CD4-positive, alpha-beta T cell treated with Interferon gamma for 1 hour (primary cell): Measurements from ENCODE around the gene SH3BP5L.

ENCODE experiments used
- DNase-seq: peaks from one replicate; pipeline ENCODE4 v3.0.0-alpha.2; 2020

The SH3BP5L gene

GRCh38 chr1:248825909-248826760 lies at the start of gene SH3BP5L:
TSS of gene SH3BP5L (minus strand) at chr1:248825915. CDS start at chr1:248824935, 980 bp downstream.
- peak; percentile 90 for DNase-seq

- DNase-seq, result peak; percentile 84
Observed at GRCh38 chr1:248873993-248874533, 48.3 kb upstream of the SH3BP5L start.

DNA sequence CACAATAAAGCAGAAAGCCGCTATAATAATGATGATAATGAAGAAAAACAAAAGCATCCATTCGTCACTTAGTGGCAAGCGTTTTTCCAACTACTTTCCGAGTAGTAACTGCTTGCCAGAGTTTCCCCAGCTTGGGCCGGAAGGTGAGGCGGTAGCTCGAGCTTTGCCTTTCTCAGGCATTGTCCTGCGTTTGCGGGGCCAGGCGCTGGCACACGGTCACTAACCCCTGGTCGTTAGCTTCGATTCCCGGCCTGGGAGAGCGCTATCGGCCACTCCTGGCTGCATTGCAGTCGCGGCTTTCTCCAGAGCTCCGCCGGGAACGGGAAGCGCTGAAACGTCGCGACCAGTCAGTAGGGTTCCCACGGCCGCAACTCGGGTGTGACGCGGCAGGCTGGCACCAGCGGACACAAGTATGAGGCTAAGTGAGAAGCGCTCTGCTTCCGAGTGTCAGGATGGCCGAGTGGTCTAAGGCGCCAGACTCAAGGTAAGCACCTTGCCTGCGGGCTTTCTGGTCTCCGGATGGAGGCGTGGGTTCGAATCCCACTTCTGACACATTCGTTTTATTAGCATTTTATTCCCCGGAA lies 47.8 kb upstream of the SH3BP5L start:
- DNase-seq, result peak; percentile 94

DNA sequence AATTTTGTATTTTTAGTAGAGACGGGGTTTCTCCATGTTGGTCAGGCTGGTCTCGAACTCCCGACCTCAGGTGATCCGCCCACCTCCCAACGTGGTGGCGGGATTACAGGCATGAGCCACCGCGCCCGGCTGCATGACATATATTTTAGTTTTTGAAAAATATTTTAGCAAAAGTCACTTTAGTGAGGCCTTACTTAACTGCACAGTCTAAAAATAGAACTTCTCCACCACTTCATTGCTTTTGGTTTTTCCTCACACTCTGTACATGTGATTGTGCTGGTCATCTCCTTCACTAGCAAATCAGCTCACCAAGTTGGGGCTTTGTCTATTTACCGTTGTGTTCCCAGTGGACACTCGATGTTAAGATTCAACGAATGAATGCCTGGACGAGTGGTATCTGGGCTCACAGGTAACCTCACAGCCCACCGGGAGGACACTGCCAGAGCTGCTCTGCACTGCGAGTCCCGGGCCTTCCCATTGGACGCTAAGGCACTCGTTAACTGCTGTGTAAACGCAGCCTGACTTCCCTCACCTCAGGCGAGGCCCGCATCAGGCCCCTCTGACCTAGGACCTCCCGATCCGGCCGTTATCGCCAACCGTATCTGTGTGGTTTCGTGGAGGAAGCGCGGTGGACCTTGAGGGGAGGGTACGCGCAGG lies 47.2 kb upstream of the SH3BP5L start:
- DNase-seq, result peak; percentile 43

- no peak for DNase-seq
Observed at GRCh38 chr1:248871837-248872401, 46.2 kb upstream of the SH3BP5L start.

- peak; percentile 76 for DNase-seq
Observed at GRCh38 chr1:248862998-248863881, 37.5 kb upstream of the SH3BP5L start.

DNA sequence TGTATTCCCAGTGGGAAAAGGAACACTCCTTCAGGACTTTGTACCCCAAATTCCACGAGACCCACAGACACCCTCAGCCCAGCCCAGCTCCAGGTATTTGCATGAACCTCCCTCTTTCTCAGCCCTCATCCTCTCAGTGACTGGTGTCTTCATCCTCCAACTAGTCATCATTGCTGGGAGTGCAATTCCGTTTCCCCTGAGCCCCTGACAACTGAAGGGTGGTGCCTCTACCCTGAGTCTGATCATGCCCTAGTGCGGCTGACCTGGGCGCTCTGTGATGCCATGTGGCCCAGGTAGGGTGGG lies 36.9 kb upstream of the SH3BP5L start:
- DNase-seq, result no peak

DNA sequence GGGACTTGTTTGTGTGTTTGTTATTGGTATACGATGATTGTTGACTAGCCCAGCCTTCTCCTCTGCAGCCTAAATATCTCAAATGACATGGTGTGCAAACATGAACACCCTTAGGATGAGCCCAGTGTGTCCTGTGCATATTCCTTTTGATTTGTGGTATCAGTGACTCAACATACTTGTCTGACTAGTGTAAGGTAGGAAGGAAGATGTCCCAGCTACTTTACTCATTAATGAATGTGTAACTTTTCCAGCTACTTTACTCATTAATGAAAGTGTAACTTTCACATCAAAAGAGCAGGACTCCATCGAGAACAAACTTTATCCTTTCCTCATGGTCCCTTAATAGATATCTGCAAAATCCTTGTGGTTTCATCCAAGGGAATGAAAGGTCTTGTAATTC lies 35.9 kb upstream of the SH3BP5L start:
- no peak for DNase-seq

GRCh38 chr1:248860007-248860406 lies 34.3 kb upstream of the SH3BP5L start:
- no peak for DNase-seq

DNA sequence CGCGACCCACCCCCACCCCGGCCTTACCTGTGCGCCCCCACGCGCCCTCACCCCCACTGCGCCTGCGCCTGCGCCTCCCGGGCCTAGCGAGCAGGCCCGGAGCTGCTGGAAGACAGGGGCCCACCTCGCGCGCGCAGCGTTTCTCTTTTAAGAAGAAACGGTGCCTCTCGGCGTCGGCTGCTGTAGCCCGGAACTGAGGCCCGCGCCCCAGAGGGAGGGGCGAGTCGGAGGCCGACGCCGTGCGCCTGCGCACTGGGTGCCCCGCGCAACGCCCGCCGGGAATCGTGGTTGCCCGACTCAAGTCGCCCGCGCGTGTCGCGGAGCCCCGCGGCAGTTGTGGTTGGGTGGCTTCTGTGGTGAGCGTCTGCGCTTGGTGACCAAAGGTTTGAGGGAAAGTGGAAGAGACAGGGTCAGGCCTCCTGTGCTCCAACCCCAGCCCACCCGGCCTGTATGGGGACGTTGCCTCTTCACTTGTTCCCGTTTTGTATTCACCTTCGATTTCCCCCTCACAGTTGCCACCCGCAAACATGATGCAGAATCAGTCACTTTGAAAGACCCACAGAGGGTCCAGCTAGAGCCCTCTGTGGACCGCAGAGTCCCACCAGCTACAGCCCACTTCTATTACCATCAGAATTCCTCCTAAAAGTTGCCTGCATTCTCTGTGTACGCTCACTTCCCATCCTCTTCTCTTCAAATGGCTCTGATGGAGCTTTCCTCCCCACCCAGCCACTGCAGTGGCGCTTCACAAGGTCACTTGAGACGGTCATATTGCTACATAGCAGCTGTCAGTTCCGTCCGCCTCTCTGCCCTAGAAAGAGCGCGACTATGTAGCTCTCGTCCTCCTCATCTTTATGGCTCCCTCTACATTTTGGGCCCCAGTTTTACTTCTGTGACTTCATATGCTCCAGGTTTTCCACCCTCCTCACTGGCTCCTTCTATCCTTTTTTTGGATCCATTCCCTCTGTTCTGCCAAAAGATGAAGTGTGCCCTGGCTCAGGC lies 33.5 kb upstream of the SH3BP5L start, which contains the start of gene ZNF692:
Gene ZNF692 (minus strand): TSS at position 195 of the 999 bp plus-strand sequence. CDS start 776 bp downstream, outside the sequence.
- DNase-seq, result peak; percentile 98

DNA sequence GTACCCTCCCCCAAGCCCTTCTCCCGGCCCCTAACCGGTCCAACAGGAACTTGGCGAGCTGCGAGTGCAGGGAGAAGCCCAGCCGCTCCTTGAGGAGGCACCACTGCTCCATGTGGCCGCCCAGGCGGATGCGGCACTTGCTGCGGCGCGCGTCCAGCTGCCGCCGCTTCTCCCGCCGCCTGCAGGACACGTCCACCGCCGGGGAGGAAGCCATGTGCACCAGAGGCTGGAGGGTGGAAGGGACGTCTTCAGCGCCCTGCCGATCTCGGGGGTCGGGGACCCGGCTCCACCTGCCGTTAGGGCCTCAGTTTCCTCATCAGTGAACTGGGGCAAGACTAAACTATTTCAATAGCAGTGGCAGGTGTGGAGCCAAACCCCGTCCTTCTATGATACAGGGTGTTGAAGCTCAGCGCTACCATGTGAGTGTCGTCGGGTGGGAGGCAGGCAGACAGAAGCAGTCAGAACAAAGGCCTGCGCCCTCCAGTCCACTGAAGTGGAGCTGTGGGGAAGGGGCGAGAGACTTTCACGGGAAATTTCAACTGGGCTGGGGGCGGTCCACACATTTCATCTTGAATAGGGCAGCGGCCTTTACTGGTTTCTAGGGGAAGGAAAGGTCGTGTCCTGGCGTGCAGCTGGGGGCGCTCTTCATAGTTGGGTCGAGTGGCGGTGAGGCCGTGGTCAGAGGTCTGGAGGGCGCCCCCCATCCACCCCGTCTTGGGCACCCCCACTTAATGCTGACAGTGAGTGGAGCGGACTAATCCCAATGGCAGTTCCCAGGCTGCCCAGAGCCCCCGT lies 32.6 kb upstream of the SH3BP5L start:
- no peak for DNase-seq

DNA sequence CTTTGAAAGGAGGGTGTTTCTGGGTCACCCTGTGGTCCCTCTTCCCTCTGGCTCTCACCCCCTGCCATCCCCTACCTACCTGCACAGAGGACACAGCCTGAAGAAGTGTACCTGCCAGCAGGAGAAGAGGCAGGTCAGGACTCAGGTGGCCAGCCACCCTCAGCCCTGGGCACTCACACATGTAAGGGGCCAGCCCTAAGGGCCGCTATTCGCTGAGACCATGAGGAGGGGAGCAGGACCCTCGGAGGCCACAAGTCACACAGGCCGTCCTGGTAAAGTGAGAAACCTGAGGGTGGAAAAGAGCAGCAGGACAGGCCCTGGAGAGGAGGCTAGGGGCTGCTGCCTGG lies 32.0 kb upstream of the SH3BP5L start:
- no peak for DNase-seq

- no peak for DNase-seq
Observed at GRCh38 chr1:248857201-248857600, 31.5 kb upstream of the SH3BP5L start.

GRCh38 chr1:248856176-248856575 lies 30.5 kb upstream of the SH3BP5L start:
- DNase-seq, result no peak

- no peak for DNase-seq
Observed at GRCh38 chr1:248855580-248855979, 29.9 kb upstream of the SH3BP5L start.

DNA sequence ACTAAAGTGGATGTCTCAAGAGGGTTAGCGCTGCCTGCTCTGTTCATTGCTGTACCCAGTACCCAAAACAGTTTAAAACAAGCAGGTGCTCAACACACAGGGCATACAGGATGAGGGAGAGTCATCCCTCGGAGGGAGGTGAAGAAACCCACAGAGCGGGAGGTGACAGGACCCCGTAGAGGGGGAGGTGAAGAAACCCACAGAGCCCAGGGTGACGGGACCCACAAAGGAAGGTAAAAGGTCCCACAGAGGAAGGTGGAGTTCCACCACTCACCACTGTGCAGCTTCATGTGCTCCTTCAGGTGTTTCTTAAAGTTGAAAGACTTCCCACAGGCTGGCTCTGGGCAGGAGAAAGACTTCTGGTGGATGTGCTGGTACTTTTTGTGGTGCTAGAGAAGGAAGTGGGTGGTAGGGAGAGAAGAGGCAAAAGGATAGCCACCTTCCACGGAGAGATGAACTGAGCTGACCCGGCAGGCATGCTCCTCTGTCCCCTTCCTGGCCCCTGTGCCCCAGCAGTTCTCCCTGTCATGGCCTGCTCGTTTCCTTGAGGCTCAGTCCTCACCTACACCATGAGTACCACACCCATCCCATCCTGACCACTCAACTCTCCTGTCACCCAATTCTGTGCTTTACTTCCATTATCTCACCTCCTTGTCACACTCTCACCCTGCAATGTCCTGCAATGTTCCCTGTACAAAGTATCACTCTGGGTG lies 28.1 kb upstream of the SH3BP5L start:
- peak; percentile 36 for DNase-seq

DNA sequence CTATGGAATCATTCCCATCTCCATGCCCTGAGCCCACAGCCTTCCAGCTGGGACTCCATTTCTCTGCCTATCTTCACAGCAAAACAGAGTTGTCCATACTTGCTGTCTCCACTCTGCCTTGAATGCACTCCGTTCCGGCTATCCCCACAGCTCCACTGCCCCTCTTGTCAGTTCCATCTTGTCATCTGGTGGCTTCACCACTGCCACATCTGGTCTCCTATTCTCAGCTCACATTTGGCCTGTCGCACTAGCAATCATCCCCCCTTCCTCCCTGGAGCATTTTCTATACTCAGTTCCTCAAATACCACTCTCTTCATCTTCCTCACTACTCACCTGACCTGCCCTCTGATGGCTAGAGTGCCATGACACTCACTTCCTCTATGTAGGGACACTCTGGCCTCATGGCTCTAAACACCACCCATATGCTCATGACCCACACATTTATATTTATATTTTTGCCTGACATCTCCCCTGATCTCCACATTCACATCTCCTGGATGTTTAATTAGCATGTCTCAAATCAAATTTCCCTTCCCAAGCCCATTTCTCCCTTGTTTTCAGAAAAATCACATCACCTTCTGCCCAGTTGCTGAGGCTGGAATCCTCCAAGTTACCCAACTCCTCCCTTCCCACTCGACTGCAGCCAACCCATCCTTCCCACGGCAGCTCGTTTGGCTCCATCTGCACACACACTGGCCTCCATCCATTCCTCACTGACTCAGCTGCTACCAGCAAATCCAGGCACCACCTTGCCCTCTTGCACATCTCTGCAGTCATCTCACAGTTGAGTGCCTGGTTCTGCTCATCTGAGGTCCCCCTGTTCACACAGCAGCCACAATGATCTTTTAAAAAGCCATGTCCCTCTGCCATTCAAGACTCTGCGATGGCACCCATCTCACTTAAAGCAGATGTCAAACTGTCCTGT lies 27.0 kb upstream of the SH3BP5L start:
- DNase-seq, result no peak

GRCh38 chr1:248851390-248851789 lies 25.7 kb upstream of the SH3BP5L start:
- no peak for DNase-seq
